Body of pancreas (tissue), 4 donors: ENCODE results near the gene C15orf39.

Experiments
- POLR2A ChIP-seq, 3 donors: fragments of 450-650 bp; IDR thresholded peaks; one replicate each; pipeline ENCODE4 v1.6.1; 2016; ENCODE audit warnings: antibody characterized with exemption in 3 of 3, mild to moderate bottlenecking in 2 of 3
- TF ChIP-seq, protein P1 (sequence below), 7 experiments: fragments of 450-650 bp in 4 of 7; fragments of 200-600 bp in 3 of 7; sonication (generic) in 3 of 7; IDR thresholded peaks; one replicate each; pipeline ENCODE4 v1.5.1; 2016 to 2019; ENCODE audit warnings: antibody characterized with exemption in 7 of 7

- TF ChIP-seq, protein P1, sequence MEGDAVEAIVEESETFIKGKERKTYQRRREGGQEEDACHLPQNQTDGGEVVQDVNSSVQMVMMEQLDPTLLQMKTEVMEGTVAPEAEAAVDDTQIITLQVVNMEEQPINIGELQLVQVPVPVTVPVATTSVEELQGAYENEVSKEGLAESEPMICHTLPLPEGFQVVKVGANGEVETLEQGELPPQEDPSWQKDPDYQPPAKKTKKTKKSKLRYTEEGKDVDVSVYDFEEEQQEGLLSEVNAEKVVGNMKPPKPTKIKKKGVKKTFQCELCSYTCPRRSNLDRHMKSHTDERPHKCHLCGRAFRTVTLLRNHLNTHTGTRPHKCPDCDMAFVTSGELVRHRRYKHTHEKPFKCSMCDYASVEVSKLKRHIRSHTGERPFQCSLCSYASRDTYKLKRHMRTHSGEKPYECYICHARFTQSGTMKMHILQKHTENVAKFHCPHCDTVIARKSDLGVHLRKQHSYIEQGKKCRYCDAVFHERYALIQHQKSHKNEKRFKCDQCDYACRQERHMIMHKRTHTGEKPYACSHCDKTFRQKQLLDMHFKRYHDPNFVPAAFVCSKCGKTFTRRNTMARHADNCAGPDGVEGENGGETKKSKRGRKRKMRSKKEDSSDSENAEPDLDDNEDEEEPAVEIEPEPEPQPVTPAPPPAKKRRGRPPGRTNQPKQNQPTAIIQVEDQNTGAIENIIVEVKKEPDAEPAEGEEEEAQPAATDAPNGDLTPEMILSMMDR (IDR thresholded peaks at IDR 0.05), result no peak
- TF ChIP-seq POLR2A (IDR thresholded peaks at IDR 0.05), result no peak
Observed at GRCh38 chr15:75237316-75237982, 35.8 kb downstream of the C15orf39 start.
